SJCRH30 (cell line): ENCODE measurements around the gene LHB. TPM values are rescaled to one million over a fixed set of nuclear protein-coding genes. Genes with fewer than 3 reads are reported as not detected.

Experiments
- DNase-seq, 2 experiments: peaks; one replicate each; pipeline ENCODE4 v3.0.0-alpha.2; 2015 to 2020
- H3K27ac ChIP-seq: fragments of 250-450 bp; sonication (Bioruptor Pico); 2 replicates; pipeline ENCODE4 v1.5.1; 2020; ENCODE audit warnings: mild to moderate bottlenecking, moderate library complexity
- H3K27me3 ChIP-seq: fragments of 250-450 bp; sonication (Bioruptor Pico); 2 replicates; pipeline ENCODE4 v1.5.1; 2020; ENCODE audit warnings: mild to moderate bottlenecking, moderate library complexity
- H3K36me3 ChIP-seq: fragments of 250-450 bp; sonication (Bioruptor Pico); 2 replicates; pipeline ENCODE4 v1.5.1; 2020; ENCODE audit warnings: mild to moderate bottlenecking, moderate library complexity
- H3K4me1 ChIP-seq: fragments of 250-450 bp; sonication (Bioruptor Pico); 2 replicates; pipeline ENCODE4 v1.5.1; 2020; ENCODE audit warnings: mild to moderate bottlenecking, moderate library complexity
- H3K4me3 ChIP-seq: fragments of 250-450 bp; sonication (Bioruptor Pico); 2 replicates; pipeline ENCODE4 v1.5.1; 2020; ENCODE audit warnings: mild to moderate bottlenecking, moderate library complexity
- H3K9me3 ChIP-seq: fragments of 250-450 bp; sonication (Bioruptor Pico); replicated peaks from 2 replicates; pipeline ENCODE4 v1.5.1; 2020; ENCODE audit warnings: mild to moderate bottlenecking, moderate library complexity
- total RNA-seq: library from RNA; depleted of rRNA; stranded (reverse); fragments of >200 nt; shearing (Covaris generic); gene quantifications from 2 replicates; pipeline ENCODE4 v1.2.3, GENCODE V29; 2014

The LHB gene
- total RNA-seq, 1 experiment from 2014 or later, result not detected

DNA sequence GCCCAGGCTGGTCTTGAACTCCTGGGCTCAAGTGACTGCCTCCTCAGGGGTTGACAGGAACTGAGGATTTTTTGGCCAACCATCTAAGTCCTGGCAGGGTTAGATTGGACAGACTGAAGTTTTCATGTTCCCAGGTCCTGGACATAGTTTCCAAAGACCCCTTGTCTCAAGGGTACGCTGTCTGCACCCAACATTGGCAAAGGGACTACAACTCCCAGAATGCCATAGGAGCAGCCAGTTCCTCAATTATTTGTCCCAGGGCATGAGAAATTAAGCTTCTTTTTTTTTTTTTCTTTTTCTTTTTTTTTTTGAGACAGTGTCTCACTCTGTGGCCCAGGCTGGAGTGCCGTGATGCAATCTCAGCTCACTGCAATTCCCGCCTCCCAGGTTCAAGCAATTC is 30.7 kb downstream of the LHB start:
- DNase-seq, result no peak
- H3K27me3 ChIP-seq, result no peaks in the 10 kb centered on the region
- no peak overlapping the region for H3K4me3 ChIP-seq
- no peaks in the 10 kb centered on the region for H3K9me3 ChIP-seq
- no peak overlapping the region for H3K27ac ChIP-seq
- peaks cover 12% of the 10 kb centered on the region for H3K4me1 ChIP-seq
- H3K36me3 ChIP-seq, result peaks cover 47% of the 10 kb centered on the region

DNA sequence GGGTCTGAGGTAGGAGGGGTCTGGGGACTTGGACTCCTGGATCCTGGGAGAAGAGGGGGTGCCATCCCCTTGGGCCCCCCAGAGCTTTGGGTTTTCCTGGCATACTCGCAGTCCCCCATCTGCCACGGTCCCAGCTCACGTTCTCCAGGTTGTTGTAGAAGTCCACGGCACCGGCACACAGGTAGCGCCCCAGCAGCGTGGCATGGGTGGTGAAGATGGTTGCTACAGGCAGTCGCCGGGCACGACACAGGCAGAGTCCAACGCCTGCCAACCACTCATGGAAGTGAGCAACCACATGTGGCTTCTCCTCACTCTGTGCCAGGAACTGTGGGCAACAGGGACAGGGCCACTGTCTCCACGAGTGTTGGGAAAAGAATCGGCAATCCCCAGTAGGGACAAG is 31.2 kb downstream of the LHB start:
- Histone ChIP-seq H3K36me3 (peaks cover 47% of the 10 kb centered on the region), H3K27ac (no peak overlapping the region), H3K27me3 (no peaks in the 10 kb centered on the region), H3K9me3 (no peaks in the 10 kb centered on the region), H3K4me3 (no peak overlapping the region), H3K4me1 (peaks cover 12% of the 10 kb centered on the region)
- DNase-seq, result no peak

- Histone ChIP-seq H3K27me3 (no peaks in the 10 kb centered on the region), H3K27ac (no peak overlapping the region), H3K9me3 (no peaks in the 10 kb centered on the region), H3K36me3 (peaks cover 40% of the 10 kb centered on the region), H3K4me1 (peaks cover 11% of the 10 kb centered on the region), H3K4me3 (no peak overlapping the region)
- no peak for DNase-seq
Observed at GRCh38 chr19:48982280-48982679, 34.6 kb downstream of the LHB start.

DNA sequence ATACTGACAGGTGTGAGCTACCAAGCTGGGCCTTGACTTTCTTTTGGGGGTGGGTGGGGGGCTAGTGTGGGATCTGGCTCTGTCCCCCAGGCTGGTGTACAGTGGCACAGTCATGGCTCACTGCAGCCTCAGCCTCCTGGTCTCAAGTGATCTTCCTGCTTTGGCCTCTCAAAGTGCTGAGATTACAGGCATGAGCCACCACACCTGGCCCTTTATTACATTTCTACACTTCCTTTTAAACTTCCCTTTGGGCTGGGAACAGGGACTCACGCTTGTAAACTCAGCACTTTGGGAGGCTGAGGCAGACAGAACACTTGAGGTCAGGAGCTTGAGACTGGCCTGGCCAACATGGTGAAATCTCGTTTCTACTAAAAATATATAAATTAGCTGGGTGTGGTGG is 39.8 kb downstream of the LHB start:
- Histone ChIP-seq H3K9me3 (no peaks in the 10 kb centered on the region), H3K27ac (no peak overlapping the region), H3K4me1 (peaks cover 11% of the 10 kb centered on the region), H3K36me3 (peaks cover 26% of the 10 kb centered on the region), H3K4me3 (no peak overlapping the region), H3K27me3 (no peaks in the 10 kb centered on the region)
- DNase-seq, result no peak

GRCh38 chr19:48975947-48976847 is 40.7 kb downstream of the LHB start:
- no peaks in the 10 kb centered on the region for H3K9me3 ChIP-seq
- peak; percentile 36 to 65 for DNase-seq
- H3K4me1 ChIP-seq, result peaks cover 11% of the 10 kb centered on the region
- no peaks in the 10 kb centered on the region for H3K27me3 ChIP-seq
- peaks cover 26% of the 10 kb centered on the region for H3K36me3 ChIP-seq
- no peak overlapping the region for H3K4me3 ChIP-seq
- no peak overlapping the region for H3K27ac ChIP-seq

DNA sequence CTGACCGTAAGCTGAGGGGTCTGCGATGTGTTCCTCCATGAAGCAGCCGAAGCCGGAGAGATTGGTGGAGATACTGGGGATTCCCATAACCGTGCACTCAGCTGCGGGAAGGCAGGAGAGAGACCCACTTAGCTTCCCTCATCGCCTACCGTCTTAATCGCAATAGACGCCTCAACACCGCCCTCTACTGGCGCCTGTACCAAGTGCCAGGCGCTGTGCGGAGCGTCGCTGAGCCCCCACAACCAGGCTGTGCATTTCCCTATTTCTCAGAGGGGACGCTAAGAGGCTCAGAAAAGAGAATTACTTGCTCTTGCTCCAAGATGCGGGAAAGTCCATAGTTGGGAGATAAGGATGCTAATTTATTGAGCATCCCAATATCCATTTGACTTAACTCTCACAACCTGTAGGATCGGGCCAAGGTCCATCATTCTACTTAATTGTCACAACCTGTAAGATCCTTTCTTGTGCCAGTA is 45.9 kb downstream of the LHB start:
- no peaks in the 10 kb centered on the region for H3K9me3 ChIP-seq
- H3K4me1 ChIP-seq, result no peaks in the 10 kb centered on the region
- peaks cover 59% of the 10 kb centered on the region for H3K36me3 ChIP-seq
- H3K27ac ChIP-seq, result no peak overlapping the region
- H3K27me3 ChIP-seq, result no peaks in the 10 kb centered on the region
- DNase-seq, result peak; percentile 35 to 52
- no peak overlapping the region for H3K4me3 ChIP-seq

DNA sequence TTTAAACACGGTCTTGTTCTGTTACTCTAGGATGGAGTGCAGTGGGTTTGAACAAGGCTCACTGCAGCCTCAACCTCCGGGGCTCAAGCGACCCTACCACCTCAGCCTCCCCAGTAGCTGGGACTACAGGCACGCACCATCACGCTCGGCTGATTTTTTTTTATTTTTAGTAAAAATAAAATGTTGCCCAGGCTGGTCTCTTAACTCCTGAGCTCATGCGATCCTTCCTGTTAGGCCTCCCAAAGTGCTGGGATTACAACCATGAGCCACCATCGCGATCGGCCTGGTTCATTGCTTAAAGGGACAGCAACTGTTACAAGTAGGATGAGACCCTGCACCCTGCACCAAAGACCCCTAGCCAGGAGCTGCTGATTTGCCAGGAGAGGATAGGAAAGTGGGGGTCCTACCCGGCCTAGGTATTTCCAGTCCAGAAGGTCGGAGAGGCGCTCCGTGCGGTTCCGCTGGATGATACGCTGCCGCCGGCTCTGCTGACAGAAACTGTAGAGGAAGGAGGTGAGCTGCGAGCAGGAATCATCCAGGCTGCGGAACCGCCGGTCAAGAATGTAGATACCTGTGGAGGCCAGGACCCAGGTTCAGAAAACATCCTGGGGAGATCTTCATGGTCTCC is 46.6 kb downstream of the LHB start:
- Histone ChIP-seq H3K27ac (no peak overlapping the region), H3K9me3 (no peaks in the 10 kb centered on the region), H3K4me1 (no peaks in the 10 kb centered on the region), H3K27me3 (no peaks in the 10 kb centered on the region), H3K36me3 (peaks cover 58% of the 10 kb centered on the region), H3K4me3 (no peak overlapping the region)
- no peak for DNase-seq

DNA sequence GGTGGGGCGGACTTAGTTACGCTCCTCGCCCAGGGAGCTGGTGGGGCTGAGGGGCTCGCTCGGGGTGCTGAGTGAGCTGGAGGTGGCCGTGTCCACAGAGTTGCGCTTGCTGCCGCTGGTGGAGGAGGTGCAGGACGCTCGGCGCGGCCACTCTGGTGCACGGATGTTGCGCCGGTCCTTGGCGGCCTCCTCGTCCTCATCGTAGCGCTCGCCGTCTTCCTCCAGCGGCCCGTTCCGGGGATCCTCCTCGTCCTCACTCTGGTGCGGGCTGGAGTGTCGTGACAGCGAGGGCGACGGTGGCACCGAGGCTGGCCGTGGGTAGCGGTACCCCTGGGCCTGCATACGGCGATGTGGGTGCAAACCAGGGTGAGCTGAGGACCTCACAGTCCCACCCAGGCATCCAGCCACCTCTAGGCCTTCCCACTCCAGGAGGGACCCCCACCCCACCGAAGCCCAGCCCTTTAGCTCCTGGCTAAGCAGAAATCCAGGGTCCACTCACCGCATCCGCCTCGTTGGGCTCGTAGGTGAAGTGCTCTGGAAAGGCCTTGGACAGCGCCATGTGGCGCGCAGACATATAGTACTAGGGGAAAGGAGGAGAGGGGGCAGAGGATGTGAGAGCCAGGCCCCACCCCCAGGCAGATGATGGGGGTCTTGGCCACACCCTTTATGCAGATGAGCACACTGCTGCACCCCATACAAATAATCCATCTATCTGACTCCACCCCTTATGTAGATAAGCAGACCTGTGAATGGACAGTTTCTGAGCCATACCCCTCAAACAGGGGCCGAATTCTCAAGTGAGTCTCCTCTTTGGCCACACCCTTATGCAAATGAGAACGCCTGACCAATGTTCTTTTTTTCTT is 47.4 kb downstream of the LHB start:
- no peaks in the 10 kb centered on the region for H3K27me3 ChIP-seq

GRCh38 chr19:48968813-48969218 is 48.1 kb downstream of the LHB start:
- Histone ChIP-seq H3K27me3 (no peaks in the 10 kb centered on the region), H3K36me3 (peaks cover 55% of the 10 kb centered on the region), H3K4me1 (peaks cover 9% of the 10 kb centered on the region), H3K27ac (no peak overlapping the region), H3K9me3 (no peaks in the 10 kb centered on the region), H3K4me3 (no peak overlapping the region)
- no peak for DNase-seq

More for the DNA sequence above, 47.4 kb downstream of the LHB start:
- Histone ChIP-seq H3K36me3 (peaks cover 58% of the 10 kb centered on the region), H3K9me3 (no peaks in the 10 kb centered on the region), H3K27ac (no peak overlapping the region), H3K4me3 (no peak overlapping the region), H3K4me1 (peaks cover 2% of the 10 kb centered on the region)
- DNase-seq, result peak; percentile 38 to 55

GRCh38 chr19:48968179-48968661 is 48.7 kb downstream of the LHB start:
- no peaks in the 10 kb centered on the region for H3K27me3 ChIP-seq
- no peaks in the 10 kb centered on the region for H3K9me3 ChIP-seq
- H3K4me3 ChIP-seq, result no peak overlapping the region
- H3K4me1 ChIP-seq, result peaks cover 13% of the 10 kb centered on the region
- DNase-seq, result no peak
- H3K27ac ChIP-seq, result no peak overlapping the region
- H3K36me3 ChIP-seq, result peaks cover 51% of the 10 kb centered on the region

DNA sequence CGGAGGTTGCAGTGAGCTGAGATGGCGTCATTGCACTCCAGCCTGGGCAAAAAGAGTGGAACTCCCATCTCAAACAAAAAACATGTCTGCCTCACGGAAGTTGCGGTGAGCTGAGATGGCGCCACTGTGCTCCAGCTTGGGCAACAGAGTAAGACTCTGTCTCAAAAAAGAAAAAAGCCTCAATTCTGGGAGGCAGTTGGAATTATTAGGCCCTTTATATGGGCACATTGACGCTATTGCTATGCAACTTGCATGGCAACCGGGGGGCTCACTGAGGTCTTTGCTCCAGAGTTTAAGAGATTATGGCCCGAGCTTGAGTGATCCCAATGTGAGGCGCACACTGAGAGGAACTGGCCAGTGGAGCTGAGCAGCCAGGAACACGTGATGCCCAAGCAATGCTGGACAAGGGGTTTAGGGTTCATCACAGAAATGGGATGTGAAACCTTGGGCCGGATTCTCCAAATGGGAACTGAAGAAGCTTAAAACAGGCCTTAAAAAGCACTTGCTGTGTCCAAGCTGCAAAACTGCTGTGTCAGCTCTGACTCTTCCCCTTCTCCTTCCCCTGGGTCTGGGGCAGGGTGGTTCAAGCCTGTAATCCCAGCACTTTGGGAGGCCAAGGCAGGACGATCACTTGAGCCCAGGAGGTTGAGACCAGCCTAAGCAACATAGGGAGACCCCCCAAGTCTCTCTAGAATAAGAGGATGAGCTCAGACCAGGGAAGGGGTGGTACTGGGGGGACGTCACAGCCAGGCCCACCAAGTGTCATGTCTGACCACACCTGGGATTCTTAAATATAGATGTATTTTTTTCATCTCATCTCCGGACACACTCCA is 49.3 kb downstream of the LHB start:
- DNase-seq, result no peak
- no peak overlapping the region for H3K4me3 ChIP-seq
- H3K27me3 ChIP-seq, result no peaks in the 10 kb centered on the region
- H3K36me3 ChIP-seq, result peaks cover 46% of the 10 kb centered on the region
- peaks cover 13% of the 10 kb centered on the region for H3K4me1 ChIP-seq
- no peak overlapping the region for H3K27ac ChIP-seq
- H3K9me3 ChIP-seq, result no peaks in the 10 kb centered on the region

DNA sequence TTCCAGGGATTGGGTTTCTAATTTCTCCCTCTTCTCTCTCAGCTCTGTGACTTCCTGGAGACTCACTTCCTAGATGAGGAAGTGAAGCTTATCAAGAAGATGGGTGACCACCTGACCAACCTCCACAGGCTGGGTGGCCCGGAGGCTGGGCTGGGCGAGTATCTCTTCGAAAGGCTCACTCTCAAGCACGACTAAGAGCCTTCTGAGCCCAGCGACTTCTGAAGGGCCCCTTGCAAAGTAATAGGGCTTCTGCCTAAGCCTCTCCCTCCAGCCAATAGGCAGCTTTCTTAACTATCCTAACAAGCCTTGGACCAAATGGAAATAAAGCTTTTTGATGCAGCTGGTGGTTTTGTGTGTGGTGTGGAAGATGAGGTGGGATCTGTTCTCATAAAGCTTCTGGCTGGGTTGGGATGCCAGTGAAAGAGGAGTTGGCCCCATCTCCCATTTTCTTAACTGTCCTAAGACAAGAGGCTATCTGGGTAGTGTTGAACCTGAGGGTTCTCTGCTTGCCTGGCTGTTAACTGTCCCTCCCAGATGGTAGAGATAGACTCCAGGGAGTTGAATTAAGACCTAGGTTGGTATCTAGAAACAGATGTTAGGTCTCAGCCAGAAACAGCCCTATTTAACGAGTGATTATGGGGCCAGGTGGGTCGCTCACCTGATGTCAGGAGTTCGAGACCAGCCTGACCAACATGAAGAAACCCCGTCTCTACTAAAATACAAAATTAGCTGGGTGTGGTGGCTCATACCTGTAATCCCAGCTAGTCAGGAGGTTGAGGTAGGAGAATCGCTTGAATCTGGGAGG is 50.1 kb downstream of the LHB start:
- Histone ChIP-seq H3K9me3 (no peaks in the 10 kb centered on the region), H3K4me1 (peaks cover 18% of the 10 kb centered on the region), H3K36me3 (peaks cover 45% of the 10 kb centered on the region), H3K27me3 (no peaks in the 10 kb centered on the region), H3K4me3 (peak overlapping the region; percentile 76), H3K27ac (no peak overlapping the region; the same call in 1 of the 2 replicates)
- DNase-seq, result no peak
